Stimulated activated CD4-positive, alpha-beta T cell treated with anti-CD3 and anti-CD28 coated beads, Interleukin-15, amount 100 ng/mL, for 24 hours (primary cell): ENCODE measurements around the gene PIP4P1.
"Not testable (repeated sequence)": the region's sequence is repeated elsewhere in the genome, so short reads cannot be mapped to it uniquely, and the experiment has no call there.

ENCODE experiments used
- DNase-seq: peaks from one replicate; pipeline ENCODE4 v3.0.0-alpha.2; 2020

Gene PIP4P1

DNA sequence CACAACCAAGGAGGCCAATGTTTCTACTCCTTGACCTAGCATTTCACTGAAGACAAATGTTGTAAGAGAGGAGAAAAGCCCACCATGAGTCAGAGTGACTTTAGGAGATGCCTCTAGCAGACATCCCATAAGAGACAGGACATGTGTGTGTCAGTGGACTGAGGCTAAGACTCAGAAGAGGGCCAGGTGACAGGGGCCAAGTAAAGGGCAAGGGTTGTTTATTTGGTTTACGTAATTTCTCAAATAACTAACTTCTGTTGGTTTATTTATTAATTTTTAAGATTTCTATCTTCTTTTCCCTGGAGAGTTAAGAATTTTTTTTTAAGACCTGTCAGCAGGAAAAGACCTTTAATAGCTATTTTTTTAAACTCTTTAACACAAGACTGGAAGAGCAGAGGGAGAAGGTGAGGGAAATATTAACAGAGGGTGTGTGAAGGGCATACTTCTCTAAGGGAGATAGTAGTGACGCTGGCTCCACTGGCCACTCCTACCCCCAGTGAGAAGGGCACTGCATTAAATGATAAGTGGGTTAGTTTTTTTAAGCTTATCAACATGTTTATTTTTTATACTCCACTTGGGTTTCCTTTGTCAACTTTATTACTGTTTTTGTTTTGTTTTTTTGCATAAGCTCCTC is 11.4 kb upstream of the PIP4P1 start:
- no peak for DNase-seq

GRCh38 chr14:20470603-20470901 is 9.3 kb upstream of the PIP4P1 start:
- no peak for DNase-seq

DNA sequence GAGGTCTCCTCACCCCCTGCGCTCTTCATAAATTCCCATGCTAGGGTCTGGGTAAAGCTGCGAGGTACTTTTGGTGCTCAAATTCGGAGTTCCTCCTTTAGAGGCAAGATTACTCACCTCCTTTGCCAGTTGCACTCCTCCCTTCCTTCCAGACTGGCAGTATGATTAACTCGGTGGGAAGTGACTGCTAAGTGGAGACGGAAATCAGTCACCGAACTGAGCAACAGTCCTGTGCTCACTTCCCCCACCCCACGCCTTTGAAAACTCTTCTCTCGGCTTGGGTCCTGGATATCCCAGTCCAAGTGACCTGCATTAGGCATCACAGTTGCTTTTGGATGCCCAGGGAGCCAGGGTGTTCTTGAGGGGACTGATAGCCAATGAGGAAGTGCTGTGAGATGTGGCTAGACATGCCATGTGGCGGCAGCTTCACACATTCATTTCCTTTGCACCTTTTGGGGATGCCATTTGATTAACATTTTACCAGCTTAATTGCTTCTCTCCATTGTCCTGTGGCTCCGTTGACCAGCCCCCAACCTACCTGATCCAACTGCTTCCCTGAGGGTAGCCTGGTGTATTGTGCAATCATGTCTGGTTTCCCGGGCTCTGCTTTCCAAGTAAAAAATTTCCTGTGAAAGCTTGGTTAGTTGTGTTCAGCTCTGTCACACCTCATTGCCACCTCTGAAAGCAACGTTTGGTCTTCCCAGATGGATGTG is 8.8 kb upstream of the PIP4P1 start:
- DNase-seq, result peak; percentile 77

GRCh38 chr14:20469242-20469889 is 8.1 kb upstream of the PIP4P1 start, which contains the start of gene PNP:
PNP (plus strand) TSS chr14:20469406; CDS start chr14:20469525, 119 bp downstream.
- peak; percentile 93 for DNase-seq

GRCh38 chr14:20468764-20469241 is 7.6 kb upstream of the PIP4P1 start:
- DNase-seq, result no peak

- peak; percentile 61 for DNase-seq
Observed at GRCh38 chr14:20460458-20461224, 593 bp downstream of the PIP4P1 start.

DNA sequence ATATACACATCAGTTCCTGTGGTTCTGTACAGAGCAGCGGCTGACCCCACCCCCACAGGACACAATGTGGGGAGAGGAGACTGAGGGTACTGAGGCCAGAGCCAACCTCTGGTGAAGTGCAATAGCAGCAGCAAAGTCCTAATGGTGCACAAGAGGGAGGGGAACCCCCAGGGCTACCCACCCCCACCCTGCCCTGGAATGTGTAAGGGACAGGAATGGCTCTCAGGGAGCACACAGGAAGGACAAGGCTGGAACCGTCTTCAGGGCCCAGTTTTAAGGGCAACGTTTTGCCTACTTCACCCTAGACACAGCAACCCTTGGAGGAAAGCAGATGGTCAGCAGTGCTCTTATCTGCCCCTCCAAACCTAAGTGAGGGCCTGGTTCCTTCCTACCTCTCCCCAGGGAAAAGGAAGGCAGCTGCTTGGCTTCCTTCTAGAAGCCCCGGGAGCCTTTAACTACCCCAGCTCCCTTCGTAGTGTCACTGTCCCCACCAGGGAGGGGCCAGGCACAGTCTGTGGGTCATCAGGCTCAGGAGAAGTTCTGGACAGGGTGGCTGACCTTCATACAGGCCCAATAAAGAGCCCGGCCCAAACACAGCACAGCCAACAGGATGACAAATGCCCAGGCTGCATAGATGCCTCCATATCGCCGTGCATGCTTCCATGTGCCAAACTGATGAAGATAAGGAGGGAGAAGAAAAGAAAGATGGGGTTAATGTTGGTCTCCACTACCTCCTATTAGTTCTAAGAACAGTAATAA is 3.0 kb downstream of the PIP4P1 start:
- DNase-seq, result no peak

DNA sequence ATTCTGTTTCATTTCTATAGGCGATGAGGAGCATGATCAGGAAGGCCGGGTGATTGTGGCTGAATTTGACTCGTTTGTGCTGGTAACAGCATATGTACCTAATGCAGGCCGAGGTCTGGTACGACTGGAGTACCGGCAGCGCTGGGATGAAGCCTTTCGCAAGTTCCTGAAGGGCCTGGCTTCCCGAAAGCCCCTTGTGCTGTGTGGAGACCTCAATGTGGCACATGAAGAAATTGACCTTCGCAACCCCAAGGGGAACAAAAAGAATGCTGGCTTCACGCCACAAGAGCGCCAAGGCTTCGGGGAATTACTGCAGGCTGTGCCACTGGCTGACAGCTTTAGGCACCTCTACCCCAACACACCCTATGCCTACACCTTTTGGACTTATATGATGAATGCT is 4.3 kb downstream of the PIP4P1 start:
- no peak for DNase-seq

- DNase-seq, result no peak
Observed at GRCh38 chr14:20455355-20456300, 5.6 kb downstream of the PIP4P1 start.

- DNase-seq, result peak; percentile 99
Observed at GRCh38 chr14:20454516-20455354, 6.5 kb downstream of the PIP4P1 start, which contains the start of the genes APEX1 and OSGEP. APEX1 (plus strand) TSS chr14:20455226; CDS start chr14:20455646, 420 bp downstream. OSGEP (minus strand) TSS chr14:20454812; CDS start chr14:20454683, 129 bp downstream.

GRCh38 chr14:20452831-20453230 is 8.4 kb downstream of the PIP4P1 start:
- not testable (repeated sequence) for DNase-seq

DNA sequence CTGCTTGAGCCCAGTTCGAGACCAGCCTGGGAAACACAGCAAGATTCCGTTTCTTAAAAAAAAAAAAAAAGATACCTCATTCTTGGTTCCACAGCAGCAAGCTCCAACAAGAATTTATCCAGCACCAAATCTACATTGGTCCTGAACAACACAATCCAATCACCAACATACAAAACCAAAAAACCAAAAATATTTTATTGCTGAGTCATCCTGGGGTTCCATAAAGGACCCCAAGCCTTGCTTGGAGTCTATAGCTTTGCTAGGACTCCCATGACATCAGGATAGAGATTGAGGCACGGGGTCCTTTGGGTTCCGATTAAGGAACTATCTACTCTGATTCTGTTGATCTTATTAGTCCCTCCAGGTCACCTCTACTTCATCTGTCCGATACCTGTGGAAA is 14.3 kb downstream of the PIP4P1 start:
- DNase-seq, result no peak

GRCh38 chr14:20443650-20444049 is 17.6 kb downstream of the PIP4P1 start:
- not testable (repeated sequence) for DNase-seq

DNA sequence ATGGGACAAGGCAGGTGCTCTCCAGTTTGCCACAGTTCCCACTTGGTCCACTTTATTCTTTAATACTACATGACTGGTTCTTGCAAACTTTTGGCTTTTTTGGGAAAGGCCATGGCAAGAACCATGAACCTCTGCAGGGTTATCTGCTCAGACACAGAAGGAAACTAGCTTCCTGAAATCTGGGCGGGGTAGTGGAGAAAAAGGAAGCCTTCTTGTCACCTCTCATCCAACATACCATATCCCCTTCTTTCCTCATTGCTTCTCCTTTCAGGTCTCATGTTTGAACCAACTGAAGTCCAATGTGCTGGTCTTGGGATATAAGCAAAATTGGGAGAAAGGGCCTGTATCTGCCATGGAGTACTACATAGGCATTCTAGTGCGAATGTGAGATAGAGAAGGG is 19.8 kb downstream of the PIP4P1 start:
- DNase-seq, result no peak

- DNase-seq, result peak; percentile 32
Observed at GRCh38 chr14:20440882-20441281, 20.4 kb downstream of the PIP4P1 start.

- DNase-seq, result no peak
Observed at GRCh38 chr14:20440465-20440864, 20.8 kb downstream of the PIP4P1 start.

GRCh38 chr14:20438664-20439063 is 22.6 kb downstream of the PIP4P1 start:
- DNase-seq, result no peak

GRCh38 chr14:20436363-20436755 is 24.9 kb downstream of the PIP4P1 start:
- DNase-seq, result no peak

GRCh38 chr14:20435582-20436362 is 25.5 kb downstream of the PIP4P1 start, which contains the start of gene KLHL33:
KLHL33 (minus strand) TSS chr14:20436166; CDS start chr14:20435811, 355 bp downstream.
- DNase-seq, result no peak
